BLaER1 treated with 17β-estradiol and CSF1 and Interleukin-3, amounts not matched to agents 10 nM and 100 nM (cell line): ENCODE data around the gene SH2D3C.

Experiments used
- H3K27ac ChIP-seq, 11 experiments: shearing (Covaris generic); formaldehyde crosslinking; 2 replicates each; pipeline ENCODE4 v1.8.1; 2022
- H3K27me3 ChIP-seq, 11 experiments: shearing (Covaris generic); formaldehyde crosslinking; 2 replicates each; pipeline ENCODE4 v1.8.1; 2022
- H3K36me3 ChIP-seq, 11 experiments: shearing (Covaris generic); formaldehyde crosslinking; 2 replicates each; pipeline ENCODE4 v1.8.1; 2022
- H3K4me1 ChIP-seq, 10 experiments: shearing (Covaris generic); formaldehyde crosslinking; 2 replicates each; pipeline ENCODE4 v1.8.1; 2022
- H3K4me2 ChIP-seq, 11 experiments: shearing (Covaris generic); formaldehyde crosslinking; 2 replicates each; pipeline ENCODE4 v1.8.1; 2022
- H3K4me3 ChIP-seq, 10 experiments: shearing (Covaris generic); formaldehyde crosslinking; 2 replicates each; pipeline ENCODE4 v1.8.1; 2022
- H3K9ac ChIP-seq, 11 experiments: shearing (Covaris generic); formaldehyde crosslinking; 2 replicates each; pipeline ENCODE4 v1.8.1; 2022
- H3K9me3 ChIP-seq, 11 experiments: shearing (Covaris generic); formaldehyde crosslinking; replicated peaks in 1 of 11; 2 replicates each; pipeline ENCODE4 v1.8.1; 2022
- H4K20me1 ChIP-seq, 11 experiments: shearing (Covaris generic); formaldehyde crosslinking; 2 replicates each; pipeline ENCODE4 v1.8.1; 2022
- Cebpa-rat ChIP-seq, 11 experiments: shearing (Covaris generic); IDR thresholded peaks; 2 replicates each; pipeline ENCODE4 v1.8.1; 2022

The SH2D3C gene

GRCh38 chr9:127742435-127743088 is 35.9 kb downstream of the SH2D3C start:
- Histone ChIP-seq H3K4me2 (no peak overlapping the region), H3K36me3 (peaks cover 85 to 99% (median 97%) of the 10 kb centered on the region in 11 experiments), H3K9ac (no peak overlapping the region), H3K4me1 (peaks cover 0 to 13% (median 0%) of the 10 kb centered on the region in 10 experiments; a peak in 3 of 20 replicates), H3K27ac (no peak overlapping the region), H4K20me1 (peaks cover 0 to 55% (median 0%) of the 10 kb centered on the region in 11 experiments; a peak in 7 of 22 replicates), H3K4me3 (no peak overlapping the region), H3K9me3 (no peaks in the 10 kb centered on the region), H3K27me3 (no peaks in the 10 kb centered on the region)
- TF ChIP-seq Cebpa-rat (IDR thresholded peaks at IDR 0.05), result no peak

- no peaks in the 10 kb centered on the region for H3K9me3 ChIP-seq
- no peak overlapping the region for H3K4me2 ChIP-seq
- H3K4me1 ChIP-seq, result peaks cover 0 to 17% (median 5%) of the 10 kb centered on the region in 10 experiments; a peak in 12 of 20 replicates
- no peaks in the 10 kb centered on the region for H3K27me3 ChIP-seq
- no peak overlapping the region for H3K4me3 ChIP-seq
- H3K9ac ChIP-seq, result no peak overlapping the region
- TF ChIP-seq Cebpa-rat (IDR thresholded peaks at IDR 0.05), result no peak
- no peak overlapping the region for H3K27ac ChIP-seq
- H4K20me1 ChIP-seq, result peaks cover 0 to 49% (median 0%) of the 10 kb centered on the region in 11 experiments; a peak in 6 of 22 replicates
- peaks cover 79 to 92% (median 91%) of the 10 kb centered on the region in 11 experiments for H3K36me3 ChIP-seq
Observed at GRCh38 chr9:127741831-127742434, 36.5 kb downstream of the SH2D3C start.

- peak overlapping the region in 2 of 11 experiments; percentile 5 to 19; a peak in 2 of 22 replicates for H3K9ac ChIP-seq
Observed at GRCh38 chr9:127739614-127740330, 38.7 kb downstream of the SH2D3C start.

GRCh38 chr9:127738666-127739065 is 39.8 kb downstream of the SH2D3C start:
- no peaks in the 10 kb centered on the region for H3K9me3 ChIP-seq
- H3K27me3 ChIP-seq, result no peaks in the 10 kb centered on the region
- no peak for TF ChIP-seq Cebpa-rat (IDR thresholded peaks at IDR 0.05)

More at GRCh38 chr9:127739614-127740330, 38.7 kb downstream of the SH2D3C start:
- no peak for TF ChIP-seq Cebpa-rat (IDR thresholded peaks at IDR 0.05)
- Histone ChIP-seq H3K4me2 (no peak overlapping the region), H4K20me1 (peaks cover 0 to 29% (median 0%) of the 10 kb centered on the region in 11 experiments; a peak in 4 of 22 replicates), H3K9me3 (no peaks in the 10 kb centered on the region), H3K36me3 (peaks cover 61 to 71% (median 69%) of the 10 kb centered on the region in 11 experiments), H3K4me3 (no peak overlapping the region), H3K4me1 (peaks cover 0 to 33% (median 20%) of the 10 kb centered on the region in 10 experiments; a peak in 17 of 20 replicates), H3K27ac (0 out of 22 replicates have a peak overlapping the region, but pooled peaks of 1 of the 11 experiments have one; percentile 4), H3K27me3 (no peaks in the 10 kb centered on the region)

GRCh38 chr9:127735530-127736185 is 42.8 kb downstream of the SH2D3C start:
- H3K4me3 ChIP-seq, result peak overlapping the region in 4 of 10 experiments; percentile 74 to 87 (median 78); a peak in 2 of 20 replicates
- no peaks in the 10 kb centered on the region for H3K9me3 ChIP-seq
- peak overlapping the region in 7 of 11 experiments; percentile 1 to 91 (median 52); a peak in 5 of 22 replicates for H3K9ac ChIP-seq
- peaks cover 40 to 58% (median 48%) of the 10 kb centered on the region in 11 experiments for H3K36me3 ChIP-seq
- H3K27ac ChIP-seq, result peak overlapping the region in 8 of 11 experiments; percentile 21 to 93 (median 43); a peak in 9 of 22 replicates
- H3K27me3 ChIP-seq, result no peaks in the 10 kb centered on the region
- H3K4me2 ChIP-seq, result peak overlapping the region; percentile 19 to 94 (median 50); a peak in 19 of 22 replicates
- H3K4me1 ChIP-seq, result peaks cover 18 to 53% (median 46%) of the 10 kb centered on the region in 10 experiments
- TF ChIP-seq Cebpa-rat (IDR thresholded peaks at IDR 0.05), result no peak
- peaks cover 0 to 38% (median 15%) of the 10 kb centered on the region in 11 experiments; a peak in 12 of 22 replicates for H4K20me1 ChIP-seq

More at GRCh38 chr9:127738666-127739065, 39.8 kb downstream of the SH2D3C start:
- Histone ChIP-seq H3K4me1 (peaks cover 9 to 42% (median 29%) of the 10 kb centered on the region in 10 experiments), H3K9ac (no peak overlapping the region), H3K4me3 (no peak overlapping the region), H4K20me1 (peaks cover 0 to 33% (median 8%) of the 10 kb centered on the region in 11 experiments; a peak in 12 of 22 replicates), H3K36me3 (peaks cover 53 to 60% (median 59%) of the 10 kb centered on the region in 11 experiments), H3K27ac (no peak overlapping the region), H3K4me2 (no peak overlapping the region)

GRCh38 chr9:127734747-127735529 is 43.5 kb downstream of the SH2D3C start, which contains the start of gene TOR2A:
TSS of gene TOR2A (minus strand) at chr9:127735294. CDS start at chr9:127735270, 24 bp downstream.
- H3K27ac ChIP-seq, result peak within 1 kb of the TSS; percentile 84 to 93 (median 89)
- peak within 1 kb of the TSS; percentile 69 to 87 (median 74) for H3K4me3 ChIP-seq
- peak within 1 kb of the TSS; percentile 84 to 94 (median 90) for H3K9ac ChIP-seq
- no peaks in the 10 kb centered on the region for H3K9me3 ChIP-seq
- H3K4me1 ChIP-seq, result peaks cover 18 to 53% (median 46%) of the 10 kb centered on the region in 10 experiments
- peaks cover 33 to 57% (median 40%) of the 10 kb centered on the region in 11 experiments for H3K36me3 ChIP-seq
- peaks cover 0 to 43% (median 15%) of the 10 kb centered on the region in 11 experiments; a peak in 12 of 22 replicates for H4K20me1 ChIP-seq
- no peaks in the 10 kb centered on the region for H3K27me3 ChIP-seq
- no peak for TF ChIP-seq Cebpa-rat (IDR thresholded peaks at IDR 0.05)
- H3K4me2 ChIP-seq, result peak within 1 kb of the TSS; percentile 72 to 98 (median 90)

- TF ChIP-seq Cebpa-rat (IDR thresholded peaks at IDR 0.05), result no peak
- H4K20me1 ChIP-seq, result peaks cover 0 to 48% (median 15%) of the 10 kb centered on the region in 11 experiments; a peak in 12 of 22 replicates
- H3K27me3 ChIP-seq, result no peaks in the 10 kb centered on the region
- peak overlapping the region in 10 of 11 experiments; percentile 29 to 93 (median 89); a peak in 16 of 22 replicates for H3K27ac ChIP-seq
- no peaks in the 10 kb centered on the region for H3K9me3 ChIP-seq
- peaks cover 18 to 53% (median 46%) of the 10 kb centered on the region in 10 experiments for H3K4me1 ChIP-seq
- H3K9ac ChIP-seq, result peak overlapping the region; percentile 84 to 94 (median 90); a peak in 21 of 22 replicates
- H3K4me3 ChIP-seq, result peak overlapping the region; percentile 69 to 87 (median 74)
- peaks cover 26 to 54% (median 34%) of the 10 kb centered on the region in 11 experiments for H3K36me3 ChIP-seq
- H3K4me2 ChIP-seq, result peak overlapping the region; percentile 72 to 98 (median 90)
Observed at GRCh38 chr9:127734247-127734746, 44.2 kb downstream of the SH2D3C start.
